GM12873 (cell line): ENCODE results near the gene ANKRD37.

Source experiments
- CTCF ChIP-seq: IDR thresholded peaks from 2 replicates; pipeline ENCODE4 v1.5.1; 2012; ENCODE audit warnings: low read depth, mild to moderate bottlenecking, moderate library complexity, low read length, control low read depth; ENCODE audit not compliant: insufficient read depth; ENCODE audit errors: missing control alignments

Gene ANKRD37

DNA sequence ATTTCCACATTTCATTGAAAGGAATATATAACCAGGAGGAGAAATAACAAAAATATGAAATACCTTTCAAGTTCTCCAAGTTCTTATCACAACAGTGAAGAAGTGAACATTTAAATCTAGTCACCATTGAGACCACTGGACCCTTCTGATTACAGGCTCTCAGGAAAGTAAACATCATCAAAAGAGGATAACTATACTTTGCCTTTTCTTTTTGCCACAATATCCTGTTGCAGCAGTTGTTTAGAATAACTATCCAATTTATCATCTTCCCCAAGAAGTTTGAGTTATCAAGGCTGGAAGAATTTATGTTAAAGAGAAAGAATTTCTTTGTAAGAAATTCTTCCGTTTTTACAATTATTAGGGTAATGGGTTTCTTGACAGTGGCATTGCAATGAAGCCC is 4.5 kb upstream of the ANKRD37 start:
- no peak for TF ChIP-seq CTCF

DNA sequence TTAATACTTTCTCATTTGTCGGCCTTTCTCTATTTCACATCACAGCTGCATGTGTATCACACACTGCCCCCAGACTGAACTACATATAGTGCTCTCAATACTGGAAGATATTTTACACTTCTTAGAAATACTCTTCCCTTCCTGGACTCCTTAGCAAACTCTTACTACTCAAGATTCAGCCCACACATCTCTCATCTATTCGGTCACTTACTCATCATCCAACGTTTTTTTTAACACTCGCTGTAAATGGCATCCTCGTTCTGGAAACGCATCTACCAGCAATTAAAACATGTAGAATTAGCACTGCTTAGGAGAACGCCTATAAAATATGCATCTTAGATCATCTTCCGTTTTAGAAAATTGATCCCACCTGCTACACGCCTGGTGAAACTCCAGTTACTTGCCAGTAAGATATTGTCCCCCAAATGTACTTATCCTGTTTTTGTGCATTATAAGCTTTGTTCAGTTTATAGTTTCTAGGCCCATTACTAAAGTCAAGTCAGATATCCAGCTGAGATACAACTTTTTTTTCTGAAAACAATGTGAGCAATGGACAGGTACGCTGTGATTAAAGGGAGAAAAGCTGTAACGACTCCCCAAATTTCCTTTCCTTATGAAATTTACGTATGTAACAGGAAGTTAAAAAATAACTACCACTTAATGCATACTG is 1.9 kb upstream of the ANKRD37 start:
- TF ChIP-seq CTCF: no peak

- no peak for TF ChIP-seq CTCF
These were observed 1.2 kb upstream of the ANKRD37 start, which contains the start of gene LRP2BP for GRCh38 chr4:185395238-185395955. Gene LRP2BP, minus strand, starts transcription at chr4:185395924. Its CDS starts 17,738 bp downstream, at chr4:185378186.

- no peak for TF ChIP-seq CTCF
These were observed 501 bp upstream of the ANKRD37 start for GRCh38 chr4:185395956-185396723.

- TF ChIP-seq CTCF: no peak
These were observed 2.0 kb downstream of the ANKRD37 start for GRCh38 chr4:185398618-185399017.

DNA sequence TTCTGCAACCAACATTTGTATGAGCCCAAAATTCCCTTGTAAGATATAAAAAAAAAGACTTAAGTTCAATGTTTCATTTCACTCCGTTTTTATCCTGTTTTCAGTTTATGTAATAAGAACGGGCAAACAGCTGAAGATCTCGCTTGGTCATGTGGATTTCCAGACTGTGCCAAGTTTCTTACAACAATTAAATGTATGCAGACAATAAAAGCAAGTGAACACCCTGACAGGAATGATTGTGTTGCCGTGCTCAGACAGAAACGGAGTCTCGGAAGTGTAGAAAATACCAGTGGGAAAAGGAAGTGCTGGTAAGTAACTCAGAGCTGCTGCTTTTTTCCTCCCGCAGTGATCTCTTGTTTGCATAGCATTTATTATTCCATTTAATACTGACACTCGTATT is 2.8 kb downstream of the ANKRD37 start:
- TF ChIP-seq CTCF: no peak

- TF ChIP-seq CTCF: no peak
These were observed 7.4 kb downstream of the ANKRD37 start for GRCh38 chr4:185404031-185404430.
